GM21737 (cell line): ENCODE measurements around the gene SYCP2.
"Not testable (repeated sequence)": the region's sequence is repeated elsewhere in the genome, so short reads cannot be mapped to it uniquely, and the experiment has no call there.

Source experiments
- ATAC-seq: cut with Tn5 transposase; IDR thresholded peaks from one replicate; pipeline ENCODE4 v1.9.1; 2021; ENCODE audit warnings: mild to moderate bottlenecking, moderate library complexity; ENCODE audit not compliant: unreplicated experiment

SYCP2 gene

DNA sequence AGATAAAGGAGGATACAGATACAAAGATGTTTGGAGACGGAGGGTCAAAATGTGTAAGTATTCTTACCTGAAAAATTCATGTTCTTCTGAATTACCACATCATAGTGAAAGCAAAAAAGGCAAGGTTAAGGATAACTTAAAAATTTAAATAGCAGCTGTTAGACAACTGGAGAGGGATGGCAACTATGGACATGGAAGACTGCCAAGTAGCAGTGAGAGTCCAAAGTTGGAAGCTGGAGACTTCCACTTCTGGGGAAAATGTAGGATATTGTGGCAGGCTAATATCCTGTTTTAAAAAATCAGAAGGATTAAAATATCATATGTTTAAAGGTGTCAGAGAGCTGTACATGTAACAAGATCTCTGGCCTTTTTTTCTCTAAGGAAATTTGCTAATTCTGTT, 29.8 kb downstream of the SYCP2 start:
- no peak for ATAC-seq

DNA sequence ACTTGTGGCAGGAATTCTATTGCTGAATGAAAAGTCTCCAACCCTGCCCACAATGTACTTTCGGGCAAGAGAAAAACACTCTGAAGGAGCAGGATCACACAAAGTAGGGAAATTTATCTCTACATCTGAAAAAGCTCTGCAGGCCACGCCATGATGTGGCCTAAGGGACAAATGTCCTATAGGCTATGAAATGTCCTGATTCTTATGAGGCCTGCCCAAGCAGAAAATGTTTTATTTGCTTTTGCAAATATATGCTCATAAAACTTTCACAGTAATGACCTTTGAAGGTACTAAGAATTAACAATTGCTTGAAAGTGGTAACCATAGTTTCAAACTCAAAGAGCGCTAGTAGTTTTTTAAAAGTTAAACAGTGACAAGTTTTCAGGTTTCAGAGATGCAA, 31.0 kb downstream of the SYCP2 start:
- no peak for ATAC-seq

DNA sequence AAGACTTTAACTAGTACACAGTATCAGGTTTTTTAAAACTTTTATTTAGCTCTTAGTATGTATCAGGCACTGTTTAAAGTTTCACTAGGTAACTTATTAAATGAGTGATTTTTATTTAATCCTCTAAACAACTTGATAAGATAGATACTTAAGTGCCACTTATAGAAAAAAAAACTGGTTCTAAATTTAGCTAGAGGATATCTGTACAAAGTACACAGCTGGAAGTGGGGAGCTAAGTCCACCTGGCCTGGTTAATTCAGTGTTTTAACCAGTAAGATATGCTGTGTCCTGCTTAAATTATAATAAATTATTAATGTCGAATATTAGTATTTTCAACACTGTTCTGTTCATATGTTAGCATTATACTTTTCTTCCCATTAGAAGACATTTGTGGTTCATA, 37.5 kb downstream of the SYCP2 start:
- no peak for ATAC-seq

DNA sequence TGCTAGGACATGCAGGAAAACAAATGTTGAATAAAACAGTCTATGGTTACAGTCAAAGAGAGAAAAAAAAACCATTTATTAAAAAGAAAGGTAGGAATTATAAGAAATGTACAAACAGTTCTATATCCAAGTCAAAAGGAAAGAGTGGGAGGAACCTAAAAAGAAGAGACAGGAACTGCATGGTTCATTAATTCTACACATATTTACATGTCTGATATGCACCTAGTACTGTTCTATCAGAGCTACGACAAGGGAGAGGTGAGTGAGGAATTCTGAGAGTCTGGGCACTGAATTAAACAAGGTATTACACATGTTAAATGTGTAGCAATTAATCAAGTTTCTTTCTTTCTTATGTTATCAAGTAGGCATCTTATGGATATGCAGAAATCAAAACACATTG, 41.9 kb downstream of the SYCP2 start:
- no peak for ATAC-seq

DNA sequence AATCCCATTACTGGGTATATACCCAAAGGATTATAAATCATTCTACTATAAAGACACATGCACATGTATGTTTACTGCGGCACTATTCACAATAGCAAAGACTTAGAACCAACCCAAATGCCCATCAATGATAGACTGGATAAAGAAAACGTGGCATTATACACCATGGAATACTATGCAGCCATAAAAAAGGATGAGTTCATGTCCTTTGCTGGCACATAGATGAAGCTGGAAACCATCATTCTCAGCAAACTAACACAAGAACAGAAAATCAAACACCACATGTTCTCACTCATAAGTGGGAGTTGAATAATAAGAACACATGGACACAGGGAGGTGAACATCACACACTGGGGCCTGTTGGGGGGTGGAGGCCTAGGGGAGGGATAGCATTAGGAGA, 43.4 kb downstream of the SYCP2 start:
- ATAC-seq = not testable (repeated sequence)

DNA sequence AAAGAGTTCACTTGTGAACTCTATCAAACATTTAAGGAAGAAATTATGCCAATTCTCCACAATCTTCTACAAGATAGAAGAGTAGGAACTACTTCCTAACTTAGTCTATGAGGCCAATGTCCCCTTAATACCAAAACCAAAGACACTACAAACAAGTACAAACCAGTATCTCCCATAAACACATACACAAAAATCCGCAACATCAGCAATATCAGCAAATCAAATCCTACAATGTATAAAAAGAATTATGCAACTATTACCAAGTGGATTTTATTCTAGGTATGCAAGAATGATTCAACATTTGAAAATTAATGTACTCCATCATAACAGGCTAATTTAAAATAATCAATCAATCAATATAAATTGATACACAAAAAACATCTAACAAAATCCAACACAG, 45.4 kb downstream of the SYCP2 start:
- no peak for ATAC-seq

DNA sequence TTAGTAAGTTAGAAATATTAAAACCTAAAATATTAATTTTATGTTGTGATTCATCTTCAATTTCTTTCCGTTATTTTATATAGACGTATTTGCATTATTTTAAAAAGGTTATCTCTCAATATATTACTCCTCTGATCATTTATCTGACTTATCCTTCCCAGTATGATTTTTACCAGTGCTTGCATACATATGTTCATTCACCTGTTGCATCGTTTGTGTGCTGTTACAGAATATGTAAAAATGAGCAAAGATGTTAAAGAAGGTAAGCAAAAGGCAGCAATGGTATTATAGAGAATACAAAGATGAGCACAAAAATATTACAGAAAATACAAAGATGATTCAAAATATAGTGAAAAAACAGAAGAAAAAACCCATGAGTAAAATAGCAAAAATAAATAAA, 48.9 kb downstream of the SYCP2 start:
- no peak for ATAC-seq

DNA sequence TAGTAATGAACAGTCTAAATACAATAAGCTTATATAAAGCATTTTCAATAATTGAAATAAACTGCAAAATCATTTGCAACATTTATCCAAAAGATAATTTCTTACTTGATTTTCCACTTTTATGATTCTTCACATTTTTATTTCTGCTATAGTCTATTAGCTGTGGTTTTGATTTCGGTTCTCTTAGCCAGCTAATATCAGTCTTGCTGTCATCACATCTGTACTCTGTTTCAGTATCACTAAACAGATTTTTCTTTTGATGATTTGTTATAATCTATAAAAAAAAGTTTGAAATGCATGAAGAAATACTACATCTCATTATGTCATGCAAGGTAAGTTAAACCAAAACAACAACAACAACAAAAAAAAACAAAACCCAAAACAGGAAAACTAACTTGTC, 53.2 kb downstream of the SYCP2 start:
- no peak for ATAC-seq

DNA sequence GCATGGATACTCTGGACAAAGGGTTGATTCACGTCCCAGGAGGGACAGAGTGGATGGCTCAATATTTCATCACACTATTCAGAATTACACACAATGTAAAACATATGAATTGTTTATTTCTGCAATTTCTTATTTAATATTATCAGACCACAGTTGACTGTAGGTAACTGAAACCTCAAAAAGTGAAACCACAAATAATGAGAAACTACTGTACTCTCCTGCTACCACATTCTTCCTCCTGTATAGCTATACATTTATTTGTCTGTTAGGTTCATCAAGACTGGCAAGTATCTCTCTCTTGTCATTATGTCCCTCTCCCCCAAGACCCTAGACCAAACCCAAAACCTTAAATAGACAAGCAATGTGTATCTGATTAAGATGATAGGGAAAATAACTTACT, 60.0 kb downstream of the SYCP2 start:
- ATAC-seq = no peak

DNA sequence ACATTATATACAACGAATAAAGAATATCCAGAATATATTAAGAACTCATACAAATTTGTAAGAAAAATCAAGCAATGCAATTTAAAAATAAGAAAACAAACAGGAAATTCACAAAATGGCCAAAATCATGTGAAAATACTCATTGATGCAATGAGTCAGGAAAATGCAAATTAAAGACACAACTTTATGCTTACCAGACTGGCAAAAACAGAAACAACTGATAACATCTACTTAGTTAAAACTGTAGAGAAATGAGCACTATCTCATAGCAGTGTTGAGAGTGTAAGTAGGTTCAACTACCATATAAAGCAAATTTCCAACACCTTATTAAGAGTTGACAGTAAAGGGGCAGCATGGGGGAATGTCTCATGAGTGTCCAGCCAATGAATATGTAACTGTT, 62.3 kb downstream of the SYCP2 start:
- ATAC-seq = no peak

DNA sequence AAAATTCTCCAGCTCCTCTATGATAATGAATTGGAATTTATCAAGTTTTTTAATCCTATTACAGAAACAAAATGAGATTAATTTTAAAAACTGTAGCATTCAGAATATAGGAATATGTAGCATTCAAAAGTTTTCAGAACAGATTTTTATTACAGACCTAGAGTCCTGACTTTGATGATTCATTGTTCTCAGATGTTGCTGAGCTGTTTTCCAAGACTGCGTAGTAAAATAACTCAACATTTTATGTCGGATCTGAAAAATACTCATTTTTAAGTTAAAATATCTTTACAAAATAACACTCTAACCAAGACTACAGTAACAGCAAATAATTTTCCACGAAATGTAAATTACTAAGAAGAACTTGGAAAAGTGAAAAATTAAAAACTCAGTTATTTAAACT, 67.1 kb downstream of the SYCP2 start:
- no peak for ATAC-seq

DNA sequence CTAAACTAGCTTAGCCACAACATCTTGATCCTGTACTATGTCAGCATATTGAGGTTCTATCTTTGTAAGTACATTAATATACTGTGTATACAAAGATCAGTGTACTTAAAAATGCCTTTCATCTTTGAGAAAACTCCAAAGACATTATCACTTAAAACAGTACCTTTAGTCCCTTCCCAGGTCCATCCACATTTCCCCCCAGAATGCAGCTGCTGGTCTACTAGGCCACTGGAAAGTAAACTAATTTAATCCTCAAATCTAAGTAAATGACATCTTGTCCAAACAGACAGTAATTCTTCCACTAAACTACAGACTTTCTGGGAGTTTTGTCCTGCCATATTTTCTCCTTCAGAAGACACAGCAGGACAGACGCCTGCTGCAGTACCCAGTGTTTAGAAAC, 68.7 kb downstream of the SYCP2 start:
- no peak for ATAC-seq

DNA sequence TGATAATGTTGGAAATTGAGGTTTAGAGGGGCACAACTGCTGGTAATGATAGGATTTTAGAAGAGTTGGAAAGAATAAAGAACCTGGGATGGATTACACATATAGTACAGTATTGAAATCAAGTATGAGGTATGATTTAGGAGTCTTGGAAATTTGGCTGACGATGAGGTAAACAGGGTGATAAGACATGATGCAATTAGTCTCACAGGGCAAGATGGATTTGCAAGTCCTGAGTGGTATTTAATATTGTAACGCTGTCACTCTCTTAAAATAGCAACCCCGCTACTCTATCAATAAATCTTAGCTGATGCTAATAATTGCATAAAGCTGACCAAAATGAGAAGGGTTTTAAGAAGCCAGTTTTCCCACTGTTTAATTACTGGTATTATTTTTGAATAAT, 70.4 kb downstream of the SYCP2 start:
- ATAC-seq = no peak

DNA sequence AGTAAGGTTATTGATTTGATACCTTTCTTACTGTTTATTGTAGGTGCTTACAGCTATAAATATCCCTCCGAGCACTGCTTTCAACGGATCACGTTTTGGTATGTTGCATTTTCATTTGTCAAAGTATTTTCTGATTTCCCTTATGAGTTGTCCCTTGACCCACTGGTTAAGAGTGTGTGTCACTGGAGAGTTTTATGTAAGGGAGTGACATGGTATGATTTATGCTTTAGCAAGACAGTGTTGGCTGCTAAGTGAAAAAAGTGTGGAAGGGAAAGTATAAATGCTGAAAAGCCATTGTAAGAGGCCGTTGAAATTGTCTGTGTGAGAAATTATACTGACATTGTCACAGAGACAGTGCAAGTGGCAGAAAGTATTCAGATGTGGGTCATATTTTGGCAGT, 72.0 kb downstream of the SYCP2 start:
- ATAC-seq = no peak

DNA sequence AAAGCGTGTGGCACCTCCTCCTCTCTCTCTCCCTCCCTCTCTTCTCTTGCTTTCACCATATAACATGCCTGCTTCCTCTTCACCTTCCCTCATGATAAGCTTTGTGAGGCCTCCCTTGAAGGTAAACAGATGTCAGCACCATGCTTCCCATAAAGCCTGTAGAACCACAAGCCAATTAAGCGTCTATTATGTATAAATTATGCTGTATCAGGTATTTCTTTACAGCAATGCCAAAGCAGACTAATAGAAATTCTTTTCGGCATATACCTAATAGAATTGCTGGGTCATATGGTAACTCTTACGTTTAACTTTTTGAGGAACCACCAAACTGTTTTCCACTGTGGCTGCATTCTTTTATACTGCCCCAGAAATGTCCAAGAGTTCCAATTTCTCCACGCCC, 75.0 kb downstream of the SYCP2 start:
- ATAC-seq = no peak

DNA sequence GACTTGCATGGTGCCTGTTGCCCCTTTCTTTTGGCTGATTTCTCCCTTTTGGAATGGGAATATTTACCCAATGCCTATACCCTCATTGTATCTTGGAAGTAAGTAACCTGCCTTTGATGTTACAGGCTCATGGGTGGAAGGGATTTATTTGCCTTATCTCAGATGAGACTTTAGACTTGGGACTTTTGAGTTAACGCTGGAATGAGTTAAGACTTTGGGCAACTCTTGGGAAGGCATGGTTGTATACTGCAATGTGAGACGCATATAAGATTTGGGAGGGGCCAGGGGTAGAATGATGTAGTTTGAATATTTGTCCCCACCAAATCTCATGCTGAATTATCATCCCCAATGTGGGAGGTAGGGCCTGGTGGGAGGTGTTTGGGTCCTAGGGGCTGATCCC, 75.5 kb downstream of the SYCP2 start:
- no peak for ATAC-seq

DNA sequence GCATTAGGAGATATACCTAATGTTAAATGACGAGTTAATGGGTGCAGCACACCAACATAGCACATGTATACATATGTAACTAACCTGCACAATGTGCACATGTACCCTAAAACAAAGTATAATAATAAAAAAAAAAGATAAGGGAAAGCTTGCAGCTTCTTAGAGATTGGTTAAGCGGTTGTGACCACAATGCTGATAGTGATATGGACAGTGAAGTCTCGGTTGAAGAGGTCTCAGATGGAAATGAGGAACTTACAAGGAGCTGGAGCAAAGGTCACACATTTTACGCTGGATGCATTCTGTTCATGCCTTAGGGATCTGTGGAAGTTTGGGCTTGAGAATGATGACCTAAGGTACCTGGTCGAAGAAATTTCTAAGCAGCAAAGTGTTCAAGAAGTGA, 76.5 kb downstream of the SYCP2 start:
- not testable (repeated sequence) for ATAC-seq

DNA sequence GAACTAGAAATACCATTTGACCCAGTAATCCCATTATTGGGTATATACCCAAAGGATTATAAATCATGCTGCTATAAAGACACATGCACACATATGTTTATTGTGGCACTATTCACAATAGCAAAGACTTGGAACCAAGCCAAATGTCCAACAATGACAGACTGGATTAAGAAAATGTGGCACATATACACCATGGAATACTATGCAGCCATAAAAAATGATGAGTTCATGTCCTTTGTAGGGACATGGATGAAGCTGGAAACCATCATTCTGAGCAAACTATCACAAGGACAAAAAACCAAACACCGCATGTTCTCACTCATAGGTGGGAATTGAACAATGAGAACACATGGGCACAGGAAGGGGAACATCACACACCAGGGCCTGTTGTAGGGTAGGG, 76.9 kb downstream of the SYCP2 start:
- ATAC-seq = not testable (repeated sequence)

DNA sequence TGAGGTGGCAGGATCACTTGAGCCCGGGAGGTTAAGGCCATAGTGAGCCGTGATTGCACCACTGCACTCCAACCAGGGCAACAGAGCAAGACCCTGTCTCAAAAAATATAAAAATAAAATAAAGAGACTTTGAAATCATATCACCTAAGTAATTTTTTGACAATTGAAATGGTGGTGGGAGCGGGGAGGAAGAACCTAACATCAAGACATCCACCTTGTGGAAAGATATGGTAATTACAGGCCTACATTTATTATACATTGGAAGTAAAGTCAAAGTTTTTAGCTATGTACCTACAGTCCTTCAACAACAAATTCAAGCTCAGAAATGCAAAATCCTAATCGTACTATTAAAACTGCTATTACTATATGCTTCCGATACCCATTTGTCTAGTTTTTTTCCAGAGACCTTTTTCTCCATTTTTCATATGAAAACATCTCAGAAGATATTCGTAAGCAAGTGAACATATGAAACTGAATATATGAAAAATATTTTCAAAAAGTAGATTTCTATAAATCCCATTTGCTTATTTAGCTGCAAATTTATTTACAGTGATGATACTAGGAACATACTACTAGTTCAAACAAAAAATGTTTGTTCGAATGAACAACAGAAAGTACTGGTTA, 83.3 kb downstream of the SYCP2 start:
- no peak for ATAC-seq

DNA sequence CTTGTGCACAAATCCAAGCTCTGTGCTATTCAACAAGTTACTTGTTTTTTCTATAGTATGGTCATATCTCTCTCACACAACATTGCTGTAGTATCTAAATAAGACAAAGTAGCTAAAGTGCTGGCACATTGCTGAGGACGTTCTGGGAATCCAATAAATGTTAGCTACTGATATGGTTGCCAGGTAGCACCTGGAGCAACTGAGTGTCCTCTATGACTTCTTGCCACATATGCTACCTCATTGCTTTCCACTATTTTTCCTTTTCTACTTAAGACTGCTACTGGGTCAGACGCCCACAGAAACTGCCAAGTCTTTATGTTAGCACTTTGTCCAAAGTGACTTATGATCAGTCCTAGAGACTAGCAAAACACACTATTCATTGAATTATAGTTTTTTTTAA, 85.3 kb downstream of the SYCP2 start:
- no peak for ATAC-seq

DNA sequence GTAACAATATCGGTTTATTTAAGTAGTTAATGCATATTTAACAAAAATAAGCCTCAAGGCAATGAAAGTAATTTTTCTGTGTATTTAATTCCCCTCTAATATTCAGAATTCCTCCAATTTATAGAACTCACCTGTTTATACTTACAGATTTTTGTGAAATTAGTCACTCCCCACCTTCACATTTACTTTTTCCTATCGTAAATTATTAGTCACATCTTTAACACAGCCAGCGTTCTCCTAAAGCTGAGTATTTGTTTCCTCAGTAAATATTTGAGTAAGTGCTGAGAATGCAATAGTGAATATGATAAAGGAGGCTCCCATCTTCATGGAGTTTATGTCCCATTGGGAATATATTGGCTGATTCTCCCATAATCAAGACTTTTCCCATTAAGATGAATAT, 88.0 kb downstream of the SYCP2 start:
- no peak for ATAC-seq

DNA sequence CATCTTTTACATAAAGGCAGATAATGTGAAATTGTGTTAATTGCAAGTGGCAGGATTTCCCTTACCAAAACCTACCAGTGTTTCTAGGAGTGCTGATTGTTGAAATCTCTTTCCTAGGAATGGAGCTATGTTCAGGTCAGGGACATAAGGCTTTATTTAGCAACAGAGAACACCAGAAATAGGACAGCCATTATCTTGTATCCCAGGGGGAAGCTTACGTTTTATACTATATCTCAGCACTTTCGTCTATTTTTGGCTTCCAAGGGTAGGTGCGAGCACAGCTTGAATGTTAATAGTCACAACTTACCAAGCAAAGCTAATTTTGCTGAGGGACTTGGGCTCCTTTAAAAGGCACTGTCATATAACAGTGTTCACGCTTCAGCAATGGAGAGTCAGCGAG, 94.0 kb downstream of the SYCP2 start:
- ATAC-seq = no peak

DNA sequence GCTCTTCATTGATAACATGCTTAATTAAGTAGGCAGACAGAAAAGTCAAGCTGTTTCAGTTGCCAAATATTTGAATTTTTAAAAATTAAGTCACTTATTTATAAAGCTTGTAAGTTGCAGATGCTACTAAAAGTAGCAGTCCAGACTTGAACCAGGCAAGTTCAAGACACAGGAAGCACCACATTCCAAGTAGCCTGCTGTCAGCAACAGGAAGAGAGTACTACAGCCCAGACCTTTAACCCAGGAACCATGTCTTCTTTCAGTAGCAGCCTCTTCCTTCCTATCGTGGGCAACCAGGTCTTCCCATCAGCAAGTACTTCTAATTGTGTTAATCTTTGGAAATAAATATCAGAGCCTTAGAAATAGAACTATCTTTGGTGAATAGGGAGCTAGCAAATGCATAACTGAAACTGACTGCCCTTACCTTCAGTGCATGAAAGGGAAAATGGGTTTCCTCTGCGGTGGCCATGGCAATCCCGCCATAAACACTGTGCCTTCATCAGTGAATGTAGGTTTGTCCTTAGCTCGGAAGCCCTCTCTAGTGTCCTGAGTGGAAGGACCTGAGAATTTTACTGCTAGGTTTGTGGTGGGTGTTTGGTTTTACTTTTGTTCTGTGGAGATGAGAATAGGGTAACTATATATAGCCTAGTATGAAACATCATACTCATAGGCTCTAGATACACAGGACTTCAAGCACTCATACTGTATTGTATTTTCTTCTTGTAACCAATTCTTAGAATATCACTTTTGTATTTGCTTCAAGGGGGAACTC, 95.6 kb downstream of the SYCP2 start:
- no peak for ATAC-seq
